Sigmoid colon (tissue), 7 donors: ENCODE measurements around the gene ARHGAP6. TPM values are rescaled to one million over a fixed set of nuclear protein-coding genes. Genes with fewer than 3 reads are reported as not detected.
"Not testable (repeated sequence)": the region's sequence is repeated elsewhere in the genome, so short reads cannot be mapped to it uniquely, and the experiment has no call there.

ENCODE experiments used
- DNase-seq: peaks from one replicate; pipeline ENCODE4 v3.0.0-alpha.2; 2019
- H3K27ac ChIP-seq, 4 donors: fragments of 200-600 bp; sonication (generic); one replicate each; pipeline ENCODE4 v1.5.1; 2016 to 2019; ENCODE audit warnings: mild to moderate bottlenecking in 1 of 4
- H3K27me3 ChIP-seq, 3 donors: fragments of 200-600 bp; sonication (generic); one replicate each; pipeline ENCODE4 v1.5.1; 2019; ENCODE audit warnings: mild to moderate bottlenecking in 1 of 3
- H3K36me3 ChIP-seq, 4 donors: fragments of 200-600 bp; sonication (generic); one replicate each; pipeline ENCODE4 v1.5.1; 2016 to 2019
- H3K4me1 ChIP-seq, 4 donors: fragments of 200-600 bp; sonication (generic); one replicate each; pipeline ENCODE4 v1.5.1; 2017 to 2019
- H3K4me3 ChIP-seq, 4 donors: fragments of 200-600 bp; sonication (generic); one replicate each; pipeline ENCODE4 v1.5.1; 2017 to 2019; ENCODE audit warnings: mild to moderate bottlenecking in 2 of 4, moderate library complexity in 1 of 4
- H3K9me3 ChIP-seq, 4 donors: fragments of 200-600 bp in 3 of 4; sonication (generic) in 3 of 4; one replicate each; pipeline versions ENCODE4 v1.5.1 to v1.6.1; 2013 to 2019
- EP300 ChIP-seq, 4 donors: sonication (generic); formaldehyde crosslinking; IDR thresholded peaks; one replicate each; pipeline ENCODE4 v1.6.1; 2017; ENCODE audit warnings: antibody characterized with exemption in 4 of 4
- POLR2A ChIP-seq, 2 donors: fragments of 450-650 bp; IDR thresholded peaks; one replicate each; pipeline ENCODE4 v1.6.1; 2016; ENCODE audit warnings: antibody characterized with exemption in 2 of 2, mild to moderate bottlenecking in 2 of 2, moderate library complexity in 2 of 2
- POLR2AphosphoS5 ChIP-seq, 4 donors: sonication (generic); formaldehyde crosslinking; IDR thresholded peaks; one replicate each; pipeline ENCODE4 v1.6.1; 2017; ENCODE audit warnings: antibody characterized with exemption in 4 of 4
- WGBS, 2 donors: extraction: QIAGEN DNeasy Blood & Tissue Kit; methylation state at CpG; one replicate each; pipeline ENCODE4 v1.1.7; 2013; 5-methylcytosine and 5-hydroxymethylcytosine counted together
- intact Hi-C: fragments of 100-400 bp; cut with DNase I; formaldehyde crosslinking; loops from one replicate; pipeline ENCODE4 v1.15.1; 2023
- polyA plus RNA-seq, 3 donors: library from polyadenylated mRNA; stranded (reverse); fragments of 200-250 nt; gene quantifications; one replicate each; pipeline ENCODE4 v1.2.3, GENCODE V29; 2013
- total RNA-seq, 4 donors: library from RNA; depleted of rRNA; stranded (reverse); fragments of >200 nt; gene quantifications; one replicate each; pipeline ENCODE4 v1.1.0, GENCODE V29; 2016
- TF ChIP-seq, protein P1 (sequence below), 4 experiments: fragments of 450-650 bp in 3 of 4; fragments of 200-600 bp in 1 of 4; IDR thresholded peaks; one replicate each; pipeline ENCODE4 v1.5.1; 2016 to 2019; ENCODE audit warnings: antibody characterized with exemption in 4 of 4, mild to moderate bottlenecking in 3 of 4, moderate library complexity in 2 of 4
- donor health status: healthy with polysubstance abuse.
- donor health status: Bipolar disorder and iron deficiency.
- donor health status: healthy.

The ARHGAP6 gene
- total and polyA plus RNA-seq, 7 donors = 1.4 to 47.6 (median 36.2) TPM

DNA sequence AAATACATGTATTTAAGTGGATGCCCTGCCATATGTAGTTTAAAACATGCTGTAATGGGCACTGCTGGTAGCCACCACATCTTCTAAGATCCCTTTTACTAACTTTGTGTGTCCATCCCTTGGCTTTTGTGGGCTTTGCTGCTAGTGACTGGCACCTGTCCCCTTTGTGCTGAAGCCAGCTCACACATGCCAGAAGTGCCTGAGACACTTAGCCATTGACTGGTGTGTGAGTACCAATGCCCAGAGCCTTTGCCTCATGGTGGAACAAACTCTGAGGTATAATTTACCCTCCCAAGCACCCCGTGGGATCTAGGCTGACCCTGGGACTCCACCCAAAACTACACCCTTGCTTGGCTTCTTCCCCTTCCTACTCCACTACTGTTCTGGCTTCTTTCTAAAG, 33.0 kb downstream of the ARHGAP6 start:
- intact Hi-C loops = no loop called here
- DNase-seq = no peak
- H3K27me3 ChIP-seq = no peaks in the 10 kb centered on the region
- no peaks in the 10 kb centered on the region for H3K36me3 ChIP-seq
- 17 to 33% methylated on average over 1 of the region's 1 CpG for WGBS, 2 donors
- TF ChIP-seq POLR2A (IDR thresholded peaks at IDR 0.05) (no peak), POLR2AphosphoS5 (IDR thresholded peaks at IDR 0.05) (no peak), EP300 (IDR thresholded peaks at IDR 0.05) (no peak)
- TF ChIP-seq, protein P1, sequence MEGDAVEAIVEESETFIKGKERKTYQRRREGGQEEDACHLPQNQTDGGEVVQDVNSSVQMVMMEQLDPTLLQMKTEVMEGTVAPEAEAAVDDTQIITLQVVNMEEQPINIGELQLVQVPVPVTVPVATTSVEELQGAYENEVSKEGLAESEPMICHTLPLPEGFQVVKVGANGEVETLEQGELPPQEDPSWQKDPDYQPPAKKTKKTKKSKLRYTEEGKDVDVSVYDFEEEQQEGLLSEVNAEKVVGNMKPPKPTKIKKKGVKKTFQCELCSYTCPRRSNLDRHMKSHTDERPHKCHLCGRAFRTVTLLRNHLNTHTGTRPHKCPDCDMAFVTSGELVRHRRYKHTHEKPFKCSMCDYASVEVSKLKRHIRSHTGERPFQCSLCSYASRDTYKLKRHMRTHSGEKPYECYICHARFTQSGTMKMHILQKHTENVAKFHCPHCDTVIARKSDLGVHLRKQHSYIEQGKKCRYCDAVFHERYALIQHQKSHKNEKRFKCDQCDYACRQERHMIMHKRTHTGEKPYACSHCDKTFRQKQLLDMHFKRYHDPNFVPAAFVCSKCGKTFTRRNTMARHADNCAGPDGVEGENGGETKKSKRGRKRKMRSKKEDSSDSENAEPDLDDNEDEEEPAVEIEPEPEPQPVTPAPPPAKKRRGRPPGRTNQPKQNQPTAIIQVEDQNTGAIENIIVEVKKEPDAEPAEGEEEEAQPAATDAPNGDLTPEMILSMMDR (IDR thresholded peaks at IDR 0.05) = no peak
- no peak overlapping the region for H3K4me3 ChIP-seq
- H3K27ac ChIP-seq = no peak overlapping the region
- H3K4me1 ChIP-seq = peaks cover 0 to 14% (median 0%) of the 10 kb centered on the region in 4 donors
- no peaks in the 10 kb centered on the region for H3K9me3 ChIP-seq

DNA sequence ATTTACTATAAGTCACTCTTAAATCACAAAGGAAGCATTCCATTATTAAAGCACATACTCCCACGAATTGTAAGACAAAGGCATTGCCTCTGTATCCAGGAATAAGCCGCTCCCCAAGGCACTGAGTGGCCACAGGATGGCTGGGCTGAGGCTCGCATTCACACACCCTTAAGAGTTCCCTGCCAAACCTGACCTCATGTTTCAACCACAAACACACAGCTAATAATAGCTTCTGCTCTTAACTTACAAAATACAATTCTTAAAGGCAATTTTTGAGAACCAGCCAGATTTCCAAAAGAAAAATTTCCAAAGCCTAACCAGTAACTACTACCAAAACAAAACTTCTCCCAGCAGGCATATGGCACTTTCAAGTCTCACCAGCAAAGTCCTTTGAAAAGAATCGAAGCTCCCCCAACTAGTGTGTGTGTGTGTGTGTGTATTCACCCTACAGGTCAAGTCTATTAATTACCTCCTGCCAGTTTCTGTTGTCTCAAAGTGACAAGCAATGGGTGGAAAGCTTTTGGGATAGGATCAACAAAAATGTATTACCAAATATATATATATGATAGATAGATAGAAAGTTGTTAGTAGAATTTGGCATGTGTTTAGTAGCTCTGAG, 36.0 kb downstream of the ARHGAP6 start:
- intact Hi-C loops = no loop called here
- peak; percentile 80 for DNase-seq
- Histone ChIP-seq H3K27me3 (no peaks in the 10 kb centered on the region), H3K27ac (peak overlapping the region in 3 of 4 donors; percentile 51 to 66 (median 61)), H3K4me3 (no peak overlapping the region), H3K36me3 (no peaks in the 10 kb centered on the region), H3K9me3 (peaks cover 0 to 4% (median 0%) of the 10 kb centered on the region in 4 donors), H3K4me1 (peaks cover 0 to 6% (median 0%) of the 10 kb centered on the region in 4 donors)
- peak in 1 of 4 donors; percentile 14 for TF ChIP-seq POLR2AphosphoS5 (IDR thresholded peaks at IDR 0.05)
- TF ChIP-seq EP300 (IDR thresholded peaks at IDR 0.05) = no peak
- 34 to 50% methylated on average over 4 of the region's 4 CpGs for WGBS, 2 donors

DNA sequence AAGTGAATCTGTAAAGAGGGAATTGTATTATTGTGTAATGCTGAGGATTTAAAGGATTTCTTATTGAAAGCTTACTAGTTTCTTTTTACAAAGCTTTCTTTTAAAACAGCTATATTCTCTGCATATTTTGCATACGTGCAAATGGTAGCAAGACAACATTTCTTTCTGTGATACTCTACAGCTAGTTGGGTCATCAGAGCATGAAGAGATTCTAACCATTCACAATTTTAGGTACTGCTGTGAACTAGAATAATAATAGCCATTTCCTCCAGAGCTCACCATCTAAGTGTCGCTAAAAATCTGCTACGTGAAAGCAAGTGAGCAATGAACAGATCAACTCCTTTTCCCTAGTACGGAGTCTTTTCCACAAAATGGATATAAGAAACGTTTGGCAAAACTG, 37.3 kb downstream of the ARHGAP6 start:
- H3K9me3 ChIP-seq = peaks cover 0 to 4% (median 0%) of the 10 kb centered on the region in 4 donors
- DNase-seq = no peak
- WGBS, 2 donors = 76 to 79% methylated on average over 5 of the region's 5 CpGs
- H3K4me1 ChIP-seq = peaks cover 0 to 6% (median 0%) of the 10 kb centered on the region in 4 donors
- no peaks in the 10 kb centered on the region for H3K27me3 ChIP-seq
- intact Hi-C loops = no loop called here
- H3K36me3 ChIP-seq = no peaks in the 10 kb centered on the region
- peak overlapping the region in 2 of 4 donors; percentile 61 to 66 for H3K27ac ChIP-seq
- no peak for TF ChIP-seq EP300 (IDR thresholded peaks at IDR 0.05)
- no peak for TF ChIP-seq POLR2A (IDR thresholded peaks at IDR 0.05)
- no peak for TF ChIP-seq POLR2AphosphoS5 (IDR thresholded peaks at IDR 0.05)
- TF ChIP-seq, protein P1 (IDR thresholded peaks at IDR 0.05) = no peak
- no peak overlapping the region for H3K4me3 ChIP-seq

DNA sequence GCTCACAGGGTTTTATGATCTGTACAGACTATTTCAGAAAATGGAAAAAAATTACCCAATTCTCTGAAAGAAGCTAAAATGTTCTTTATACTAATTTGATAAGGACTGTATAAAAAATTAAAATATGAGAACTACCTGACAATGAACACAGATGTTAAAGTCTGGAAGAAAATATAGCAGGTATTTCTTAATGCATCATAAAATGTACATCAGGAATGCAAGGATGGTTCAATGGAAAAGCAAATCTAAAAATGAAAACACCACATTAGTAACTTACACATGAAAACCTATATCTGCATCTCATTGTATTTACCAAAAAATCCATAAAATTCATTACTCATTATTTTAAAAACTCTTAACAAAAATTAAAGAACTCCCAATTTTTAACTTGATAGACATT, 39.4 kb downstream of the ARHGAP6 start:
- no peak overlapping the region for H3K4me3 ChIP-seq
- H3K27ac ChIP-seq = no peak overlapping the region
- intact Hi-C loops = no loop called here

DNA sequence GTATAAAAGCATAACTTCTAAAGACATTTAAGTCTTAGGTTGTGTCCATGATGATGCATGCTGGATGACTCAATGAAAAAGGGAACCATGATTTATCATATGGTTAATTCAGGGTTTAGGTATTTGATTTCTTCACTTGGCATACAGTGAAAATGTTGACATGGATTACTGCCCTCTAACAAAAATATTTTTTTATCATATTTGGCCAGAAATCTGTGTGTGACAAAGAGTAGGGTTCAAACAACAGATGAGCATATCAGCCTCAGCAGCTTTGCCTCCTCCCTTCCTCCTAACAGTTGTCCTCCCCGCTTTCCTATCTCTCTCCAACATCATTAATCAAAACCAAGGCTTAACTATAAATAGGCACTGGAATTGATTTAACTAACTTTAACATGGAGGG, 46.3 kb downstream of the ARHGAP6 start:
- Histone ChIP-seq H3K4me1 (peaks cover 0 to 22% (median 0%) of the 10 kb centered on the region in 4 donors), H3K27me3 (no peaks in the 10 kb centered on the region), H3K4me3 (no peak overlapping the region), H3K27ac (no peak overlapping the region), H3K36me3 (no peaks in the 10 kb centered on the region), H3K9me3 (no peaks in the 10 kb centered on the region)
- 61 to 91% methylated on average over 1 of the region's 1 CpG for WGBS, 2 donors
- intact Hi-C loops = no loop called here
- no peak for DNase-seq
- no peak for TF ChIP-seq POLR2A (IDR thresholded peaks at IDR 0.05)

More for the DNA sequence above, 39.4 kb downstream of the ARHGAP6 start:
- Histone ChIP-seq H3K4me1 (peaks cover 0 to 6% (median 0%) of the 10 kb centered on the region in 4 donors), H3K36me3 (no peaks in the 10 kb centered on the region), H3K9me3 (peaks cover 0 to 4% (median 0%) of the 10 kb centered on the region in 4 donors), H3K27me3 (no peaks in the 10 kb centered on the region)
- no peak for DNase-seq
- TF ChIP-seq, protein P1 (IDR thresholded peaks at IDR 0.05) = no peak
- TF ChIP-seq POLR2A (IDR thresholded peaks at IDR 0.05) = no peak
- TF ChIP-seq EP300 (IDR thresholded peaks at IDR 0.05) = no peak
- no peak for TF ChIP-seq POLR2AphosphoS5 (IDR thresholded peaks at IDR 0.05)

DNA sequence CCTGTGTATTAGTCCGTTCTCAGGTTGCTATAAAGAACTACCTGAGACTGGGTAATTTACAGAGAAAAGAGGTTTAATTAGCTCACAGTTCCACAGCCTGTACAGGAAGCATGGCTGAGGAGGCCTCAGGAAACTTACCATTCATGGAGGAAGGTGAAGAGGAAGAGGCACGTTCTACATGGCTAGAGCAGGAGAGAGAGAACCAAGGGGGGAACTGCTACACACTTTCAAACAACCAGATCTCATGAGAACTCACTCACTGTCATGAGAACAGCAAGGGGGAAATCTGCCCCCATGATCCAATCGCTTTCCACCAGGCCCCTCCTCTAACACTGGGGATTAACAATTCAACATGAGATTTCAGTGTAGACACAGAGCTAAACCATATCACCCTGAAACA, 51.5 kb downstream of the ARHGAP6 start:
- H3K36me3 ChIP-seq, H3K4me1 ChIP-seq, H3K27ac ChIP-seq, H3K9me3 ChIP-seq, DNase-seq, H3K27me3 ChIP-seq, H3K4me3 ChIP-seq, intact Hi-C loops: not testable (repeated sequence)
- WGBS, 2 donors = 80 to 82% methylated on average over 3 of the region's 3 CpGs
